Coronary artery (tissue), 2 donors: Measurements from ENCODE around the gene SLC7A8.
"Not testable (repeated sequence)": the region's sequence is repeated elsewhere in the genome, so short reads cannot be mapped to it uniquely, and the experiment has no call there.

Experiments used
- DNase-seq: peaks from one replicate; pipeline ENCODE4 v3.0.0-alpha.2; 2017; ENCODE audit warnings: low spot score
- H3K27ac ChIP-seq, 2 donors: fragments of 200-600 bp; sonication (generic); one replicate each; pipeline ENCODE4 v1.5.1; 2016 to 2019
- H3K4me3 ChIP-seq: fragments of 200-600 bp; sonication (generic); 2 replicates; pipeline ENCODE4 v1.5.1; 2016; ENCODE audit warnings: mild to moderate bottlenecking, moderate library complexity
- CTCF ChIP-seq: fragments of 200-600 bp; sonication (generic); IDR thresholded peaks from one replicate; pipeline ENCODE4 v1.5.1; 2019; ENCODE audit warnings: antibody characterized with exemption

Gene SLC7A8

GRCh38 chr14:23209651-23210423 is 26.4 kb upstream of the SLC7A8 start:
- no peak for TF ChIP-seq CTCF
- no peak overlapping the region for H3K27ac ChIP-seq
- DNase-seq, result no peak

GRCh38 chr14:23208324-23208723 is 24.9 kb upstream of the SLC7A8 start:
- TF ChIP-seq CTCF, result no peak

More at GRCh38 chr14:23209651-23210423, 26.4 kb upstream of the SLC7A8 start:
- no peak overlapping the region for H3K4me3 ChIP-seq

GRCh38 chr14:23207146-23207540 is 23.7 kb upstream of the SLC7A8 start:
- Histone ChIP-seq H3K4me3 (no peak overlapping the region), H3K27ac (no peak overlapping the region)
- TF ChIP-seq CTCF, result no peak
- no peak for DNase-seq

More at GRCh38 chr14:23208324-23208723, 24.9 kb upstream of the SLC7A8 start:
- DNase-seq, result no peak
- Histone ChIP-seq H3K4me3 (no peak overlapping the region), H3K27ac (no peak overlapping the region)

- Histone ChIP-seq H3K4me3 (no peak overlapping the region), H3K27ac (no peak overlapping the region)
- no peak for TF ChIP-seq CTCF
- no peak for DNase-seq
These were observed 23.1 kb upstream of the SLC7A8 start for GRCh38 chr14:23206422-23207145.

GRCh38 chr14:23202001-23202400 is 18.5 kb upstream of the SLC7A8 start:
- TF ChIP-seq CTCF, result no peak
- no peak overlapping the region for H3K4me3 ChIP-seq
- DNase-seq, result no peak
- H3K27ac ChIP-seq, result no peak overlapping the region

- not testable (repeated sequence) for H3K4me3 ChIP-seq, H3K27ac ChIP-seq, DNase-seq
These were observed 15.7 kb upstream of the SLC7A8 start for GRCh38 chr14:23199141-23199540.

- H3K27ac ChIP-seq, H3K4me3 ChIP-seq: not testable (repeated sequence)
These were observed 13.0 kb upstream of the SLC7A8 start for GRCh38 chr14:23196487-23196886.

GRCh38 chr14:23195552-23196101 is 12.2 kb upstream of the SLC7A8 start:
- no peak for DNase-seq
- Histone ChIP-seq H3K27ac (no peak overlapping the region), H3K4me3 (no peak overlapping the region)
- TF ChIP-seq CTCF, result no peak

More at GRCh38 chr14:23196487-23196886, 13.0 kb upstream of the SLC7A8 start:
- not testable (repeated sequence) for DNase-seq
